ENCODE results near the gene AKT1. TPM values are rescaled to one million over a fixed set of nuclear protein-coding genes. Genes with fewer than 3 reads are reported as not detected.

The AKT1 gene
- total RNA-seq, 1 donor from 2014 or later, result 170 TPM

- no peak for DNase-seq (ENCODE audit: low spot score)
These were observed 8.5 kb downstream of the AKT1 start for GRCh38 chr14:104786726-104787675.

- no peak for DNase-seq (ENCODE audit: low spot score)
These were observed 9.4 kb downstream of the AKT1 start for GRCh38 chr14:104786091-104786586.

GRCh38 chr14:104785708-104786080, 9.9 kb downstream of the AKT1 start:
- DNase-seq (ENCODE audit: low spot score), result no peak

DNA sequence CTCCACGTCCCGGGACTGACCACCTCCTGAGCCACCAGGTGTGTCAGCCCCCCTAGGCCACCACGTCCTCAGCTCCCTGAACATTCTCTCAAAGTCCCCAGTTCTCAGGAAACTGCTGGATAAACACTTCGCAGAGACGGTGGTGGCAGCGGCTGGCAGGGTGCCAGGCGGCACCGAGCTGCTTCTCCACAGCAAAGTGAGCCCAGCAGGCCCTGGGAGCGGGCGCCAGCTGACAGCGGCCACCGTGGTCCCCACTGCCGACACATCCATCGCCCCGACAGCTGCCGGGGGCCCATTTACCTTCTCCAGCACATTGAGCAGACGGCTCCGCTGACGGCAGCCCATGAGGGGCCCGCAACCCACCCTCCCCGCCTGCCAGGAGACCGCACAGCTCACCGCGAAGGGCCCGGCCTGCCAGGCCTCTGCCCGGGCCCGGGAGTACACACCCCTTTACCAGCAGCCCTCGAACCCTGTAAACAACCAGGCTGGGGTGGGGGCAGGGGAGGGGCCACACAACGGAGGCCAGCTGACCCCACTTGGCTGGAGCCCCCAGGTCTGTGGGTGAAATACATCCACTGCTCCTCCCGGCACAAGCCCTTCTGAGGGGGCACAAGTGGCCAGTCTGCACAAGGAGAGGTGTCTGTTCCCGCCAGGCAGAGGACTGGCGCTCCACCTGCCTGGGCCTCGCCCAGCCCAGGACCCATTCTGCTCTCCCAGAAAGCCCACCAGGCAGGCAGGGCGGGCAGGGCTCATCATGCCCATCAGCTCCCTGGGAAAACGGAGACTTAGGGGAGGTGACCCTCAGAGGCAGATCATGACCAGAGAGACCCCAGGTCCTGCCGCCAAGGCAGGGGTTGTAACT, 10.5 kb downstream of the AKT1 start:
- DNase-seq (ENCODE audit: low spot score), result no peak

DNA sequence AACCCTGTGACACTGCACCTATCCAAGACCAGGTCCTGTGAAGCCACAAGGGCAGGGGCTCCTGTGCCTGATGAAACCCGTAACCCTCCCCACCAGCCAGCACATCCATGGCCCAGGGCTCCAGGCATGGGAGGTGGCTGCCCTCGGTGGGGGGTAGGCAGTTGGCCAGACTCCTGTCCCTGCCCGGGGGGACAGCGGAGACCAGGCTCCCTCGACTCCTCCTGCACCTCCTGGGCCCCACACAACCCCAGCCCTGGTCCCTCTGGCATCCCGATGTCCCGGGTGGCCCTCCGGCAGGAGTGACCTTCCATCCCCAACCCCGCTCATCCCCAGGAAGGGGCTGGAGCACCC, 11.4 kb downstream of the AKT1 start:
- no peak for DNase-seq (ENCODE audit: low spot score)

DNA sequence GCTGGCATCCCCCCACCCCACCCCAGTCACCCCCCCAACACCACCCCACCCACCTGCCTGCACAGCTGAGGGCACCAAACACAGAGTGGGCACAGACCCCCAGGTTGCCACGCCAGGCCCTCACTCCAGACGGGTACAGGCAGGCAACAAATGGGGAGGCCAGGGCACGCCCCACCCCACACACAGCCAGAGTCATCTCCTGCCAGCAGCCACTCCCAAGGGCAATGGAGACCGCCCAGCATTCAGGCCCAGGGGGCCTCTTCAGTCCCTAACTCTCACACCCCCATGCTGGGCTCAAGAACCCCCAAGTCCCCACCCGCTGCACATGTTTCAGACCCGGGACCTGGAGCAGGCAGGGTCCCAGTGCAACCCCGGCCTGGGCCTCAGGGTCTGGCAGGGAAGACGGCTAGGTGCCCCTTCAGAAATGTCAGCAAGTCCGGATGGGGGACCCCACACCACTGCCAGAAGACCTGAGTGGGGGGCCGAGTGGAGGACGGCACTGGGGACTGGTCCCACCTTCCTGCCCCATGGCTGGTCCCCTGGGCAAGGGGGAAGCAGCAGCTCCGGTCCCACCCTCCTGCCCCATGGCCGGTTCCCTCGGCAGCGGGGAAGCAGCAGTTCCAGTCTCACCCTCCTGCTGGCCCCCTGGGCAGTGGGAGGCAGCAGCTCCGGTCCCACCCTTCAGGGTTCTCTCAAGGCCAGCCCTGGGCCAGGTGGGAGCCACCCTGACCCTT, 11.9 kb downstream of the AKT1 start:
- no peak for DNase-seq (ENCODE audit: low spot score)

- no peak for DNase-seq (ENCODE audit: low spot score)
These were observed 12.8 kb downstream of the AKT1 start for GRCh38 chr14:104782808-104783139.

GRCh38 chr14:104782086-104782807, 13.3 kb downstream of the AKT1 start:
- DNase-seq (ENCODE audit: low spot score), result no peak

GRCh38 chr14:104781271-104782077, 14.1 kb downstream of the AKT1 start:
- no peak for DNase-seq (ENCODE audit: low spot score)

GRCh38 chr14:104780513-104781030, 15.0 kb downstream of the AKT1 start:
- DNase-seq (ENCODE audit: low spot score), result no peak

GRCh38 chr14:104779776-104780512, 15.6 kb downstream of the AKT1 start:
- no peak for DNase-seq (ENCODE audit: low spot score)

- DNase-seq (ENCODE audit: low spot score), result no peak
These were observed 16.7 kb downstream of the AKT1 start for GRCh38 chr14:104778694-104779331.

DNA sequence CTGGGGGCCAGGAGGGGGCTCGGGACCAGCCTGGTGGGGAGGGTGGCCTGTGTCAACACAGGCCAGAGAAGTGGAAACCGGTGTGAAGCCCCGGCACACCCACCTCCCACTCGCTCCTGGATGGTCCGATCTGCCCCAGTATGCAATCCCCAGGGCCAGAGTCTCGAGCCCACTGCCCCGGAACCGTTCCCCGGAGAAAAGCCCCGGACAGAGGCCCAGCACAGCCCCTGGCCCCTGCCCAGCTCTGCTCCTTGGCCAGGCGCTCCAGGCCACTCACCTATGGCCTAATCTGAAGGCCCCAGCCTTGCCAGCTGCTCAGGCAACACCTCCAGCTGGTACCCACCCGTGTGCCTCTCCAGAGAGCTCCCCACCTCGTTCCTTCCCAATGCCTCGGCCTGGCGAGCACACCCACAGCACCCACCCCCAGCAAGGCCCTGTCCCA, 17.7 kb downstream of the AKT1 start:
- no peak for DNase-seq (ENCODE audit: low spot score)

- no peak for DNase-seq (ENCODE audit: low spot score)
These were observed 18.4 kb downstream of the AKT1 start for GRCh38 chr14:104776961-104777807.

DNA sequence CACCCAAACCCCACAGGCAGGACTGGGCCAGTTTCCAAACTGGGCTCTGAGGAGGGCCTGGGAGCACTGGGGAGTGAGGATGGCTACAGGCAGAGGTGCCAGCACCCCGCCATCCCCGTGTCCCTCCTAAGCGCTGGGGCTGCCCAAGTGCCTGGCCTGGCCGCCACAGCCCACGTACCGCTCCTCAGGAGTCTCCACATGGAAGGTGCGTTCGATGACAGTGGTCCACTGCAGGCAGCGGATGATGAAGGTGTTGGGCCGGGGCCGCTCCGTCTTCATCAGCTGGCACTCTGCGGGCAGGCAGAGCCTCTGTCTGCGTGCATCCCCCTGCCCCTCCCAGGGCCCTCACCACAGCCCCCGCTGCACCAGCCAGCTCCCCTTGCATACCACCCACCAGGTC, 19.1 kb downstream of the AKT1 start:
- DNase-seq (ENCODE audit: low spot score), result no peak

GRCh38 chr14:104775073-104775489, 20.5 kb downstream of the AKT1 start:
- DNase-seq (ENCODE audit: low spot score), result no peak

- no peak for DNase-seq (ENCODE audit: low spot score)
These were observed 21.0 kb downstream of the AKT1 start for GRCh38 chr14:104774453-104775072.

All from mesenteric fat pad (tissue), 1 donor.